Naive thymus-derived CD4-positive, alpha-beta T cell (primary cell): ENCODE data around the gene ASPSCR1. TPM values are rescaled to one million over a fixed set of nuclear protein-coding genes. Genes with fewer than 3 reads are reported as not detected.

ENCODE experiments used
- ATAC-seq: fragments of 150-1000 bp; cut with Tn5 transposase; 2 replicates; pipeline ENCODE4 v1.10.0; 2021; ENCODE audit warnings: mild to moderate bottlenecking, moderate library complexity
- CTCF ChIA-PET: fragments of 350-600 bp; sonication (Branson Sonifier 250); formaldehyde crosslinking; loops from one replicate; lab custom pipeline; 2021; ENCODE audit warnings: antibody characterized with exemption; lab: Charles Lee
- POLR2A ChIA-PET: fragments of 350-600 bp; sonication (Branson Sonifier 250); formaldehyde crosslinking; loops from one replicate; lab custom pipeline; 2021; ENCODE audit warnings: antibody characterized with exemption, inconsistent platforms; lab: Charles Lee
- DNase-seq, 9 donors: peaks; one replicate each; pipeline versions ENCODE4 v3.0.0 to v3.0.0-alpha.2; 2020 to 2022; ENCODE audit warnings: mixed read lengths in 1 of 9
- H3K27ac ChIP-seq: one replicate; pipeline ENCODE4 v1.7.0; 2013; ENCODE audit warnings: mild to moderate bottlenecking, low read depth, low read length, moderate library complexity
- H3K27me3 ChIP-seq, 2 donors: one replicate each; pipeline ENCODE4 v1.7.0; 2013; ENCODE audit warnings: low read length in 2 of 2, mild to moderate bottlenecking in 2 of 2, moderate library complexity in 2 of 2; ENCODE audit not compliant: control insufficient read depth in 2 of 2, insufficient read depth in 2 of 2
- H3K36me3 ChIP-seq, 3 experiments: 1 replicate in 2 of 3; 2 replicates in 1 of 3; pipeline ENCODE4 v1.7.0; 2013; ENCODE audit warnings: low read length in 3 of 3, mild to moderate bottlenecking in 3 of 3, moderate library complexity in 1 of 3; ENCODE audit not compliant: insufficient read depth in 3 of 3, control insufficient read depth in 2 of 3
- H3K4me1 ChIP-seq, 2 donors: one replicate each; pipeline ENCODE4 v1.7.0; 2013; ENCODE audit warnings: low read length in 2 of 2, mild to moderate bottlenecking in 2 of 2, moderate library complexity in 1 of 2; ENCODE audit not compliant: control insufficient read depth in 2 of 2, insufficient read depth in 2 of 2
- H3K4me3 ChIP-seq: 2 replicates; pipeline ENCODE4 v1.7.0; 2013; ENCODE audit warnings: mild to moderate bottlenecking, low read length
- H3K9me3 ChIP-seq, 3 experiments: 1 replicate in 2 of 3; 2 replicates in 1 of 3; pipeline ENCODE4 v1.7.0; 2013; ENCODE audit warnings: low read length in 3 of 3; ENCODE audit not compliant: control insufficient read depth in 2 of 3
- H3K27ac Mint-ChIP-seq, 9 donors: one replicate each; pipeline ENCODE4 v1.8.0; 2020 to 2022; ENCODE audit warnings: mixed read lengths in 9 of 9, mild to moderate bottlenecking in 8 of 9, moderate library complexity in 5 of 9, inconsistent platforms in 2 of 9
- H3K27me3 Mint-ChIP-seq, 5 donors: one replicate each; pipeline ENCODE4 v1.8.0; 2021 to 2022; ENCODE audit warnings: mixed read lengths in 5 of 5, mild to moderate bottlenecking in 1 of 5
- H3K36me3 Mint-ChIP-seq, 5 donors: one replicate each; pipeline ENCODE4 v1.8.0; 2020 to 2022; ENCODE audit warnings: mixed read lengths in 5 of 5, mild to moderate bottlenecking in 3 of 5, inconsistent platforms in 1 of 5
- H3K4me1 Mint-ChIP-seq, 7 donors: one replicate each; pipeline ENCODE4 v1.8.0; 2020 to 2022; ENCODE audit warnings: mixed read lengths in 7 of 7, mild to moderate bottlenecking in 3 of 7, inconsistent platforms in 1 of 7
- H3K4me3 Mint-ChIP-seq, 10 donors: one replicate each; pipeline ENCODE4 v1.8.0; 2020 to 2022; ENCODE audit warnings: mild to moderate bottlenecking in 10 of 10, mixed read lengths in 10 of 10, moderate library complexity in 6 of 10, inconsistent platforms in 2 of 10
- H3K9me3 Mint-ChIP-seq, 11 donors: one replicate each; pipeline ENCODE4 v1.8.0; 2020 to 2022; ENCODE audit warnings: mixed read lengths in 11 of 11, mild to moderate bottlenecking in 4 of 11, inconsistent platforms in 1 of 11, moderate library complexity in 1 of 11
- intact Hi-C, 2 donors: fragments of 100-400 bp; cut with micrococcal nuclease; formaldehyde crosslinking; loops; one replicate each; pipeline ENCODE4 v1.15.1; 2023
- polyA plus RNA-seq, 2 donors: library from polyadenylated mRNA; unstranded; fragments of 300-500 nt; fragmentation: Illumina TruSeq; gene quantifications; one replicate each; pipeline ENCODE4 v1.2.3, GENCODE V29; 2021
- total RNA-seq, 6 experiments: library from RNA in 5 of 6; stranded (reverse) in 5 of 6; gene quantifications; 1 replicate in 5 of 6; 2 replicates in 1 of 6; pipeline ENCODE4 v1.2.3 and lab custom pipeline; 2021 to 2026

Gene ASPSCR1
- total and polyA plus RNA-seq, 7 experiments from 2014 or later, result 24.2 to 46.7 (median 38.0) TPM

GRCh38 chr17:82003411-82004381 lies 26.3 kb downstream of the ASPSCR1 start:
- ChIA-PET CTCF (interaction anchor here (0.8 kb wide), 1 partner anchor 16 kb away, joined by 3 read pairs; no protein-coding TSS in a partner anchor), POLR2A (no interaction called here)
- Histone ChIP-seq H3K27ac (no peak overlapping the region), H3K9me3 (no peaks in the 10 kb centered on the region), H3K27me3 (no peaks in the 10 kb centered on the region), H3K4me1 (no peaks in the 10 kb centered on the region), H3K36me3 (no peaks in the 10 kb centered on the region), H3K4me3 (no peak overlapping the region)
- H3K4me1 Mint-ChIP-seq, result peaks cover 0 to 3% (median 0%) of the 10 kb centered on the region in 7 donors
- intact Hi-C loops, result no loop called here
- H3K9me3 Mint-ChIP-seq, result no peaks in the 10 kb centered on the region
- no peak overlapping the region for H3K4me3 Mint-ChIP-seq
- H3K36me3 Mint-ChIP-seq, result no peaks in the 10 kb centered on the region
- no peaks in the 10 kb centered on the region for H3K27me3 Mint-ChIP-seq
- DNase-seq (no peak), ATAC-seq (no peak)
- no peak overlapping the region for H3K27ac Mint-ChIP-seq

GRCh38 chr17:82004517-82005455 lies 27.4 kb downstream of the ASPSCR1 start:
- Histone ChIP-seq H3K9me3 (no peaks in the 10 kb centered on the region), H3K27ac (no peak overlapping the region), H3K4me3 (no peak overlapping the region), H3K4me1 (no peaks in the 10 kb centered on the region), H3K36me3 (no peaks in the 10 kb centered on the region), H3K27me3 (no peaks in the 10 kb centered on the region)
- Mint-ChIP-seq H3K27me3 (no peaks in the 10 kb centered on the region), H3K36me3 (no peaks in the 10 kb centered on the region), H3K4me3 (no peak overlapping the region), H3K9me3 (no peaks in the 10 kb centered on the region), H3K27ac (no peak overlapping the region), H3K4me1 (peaks cover 0 to 3% (median 0%) of the 10 kb centered on the region in 7 donors)
- intact Hi-C loops, result no loop called here
- CTCF ChIA-PET, result no interaction called here
- POLR2A ChIA-PET, result no interaction called here
- DNase-seq, result no peak
- ATAC-seq, result no peak

GRCh38 chr17:82005701-82006348 lies 28.4 kb downstream of the ASPSCR1 start:
- H3K27ac Mint-ChIP-seq, result peak overlapping the region in 1 of 9 donors; percentile 36
- ChIA-PET POLR2A (no interaction called here), CTCF (no interaction called here)
- H3K27me3 ChIP-seq, result no peaks in the 10 kb centered on the region
- intact Hi-C loops, result no loop called here
- H3K4me3 ChIP-seq, result no peak overlapping the region
- ATAC-seq (no peak), DNase-seq (no peak)
- no peaks in the 10 kb centered on the region for H3K9me3 ChIP-seq
- no peak overlapping the region for H3K4me3 Mint-ChIP-seq
- H3K4me1 Mint-ChIP-seq, result peaks cover 0 to 3% (median 0%) of the 10 kb centered on the region in 7 donors
- H3K27ac ChIP-seq, result no peak overlapping the region
- no peaks in the 10 kb centered on the region for H3K36me3 Mint-ChIP-seq
- no peaks in the 10 kb centered on the region for H3K9me3 Mint-ChIP-seq
- no peaks in the 10 kb centered on the region for H3K4me1 ChIP-seq
- no peaks in the 10 kb centered on the region for H3K27me3 Mint-ChIP-seq
- no peaks in the 10 kb centered on the region for H3K36me3 ChIP-seq

GRCh38 chr17:82006468-82007227 lies 29.2 kb downstream of the ASPSCR1 start:
- Histone ChIP-seq H3K9me3 (no peaks in the 10 kb centered on the region), H3K4me1 (no peaks in the 10 kb centered on the region), H3K4me3 (no peak overlapping the region), H3K27me3 (no peaks in the 10 kb centered on the region), H3K36me3 (peaks cover 0 to 4% (median 0%) of the 10 kb centered on the region in 3 experiments), H3K27ac (no peak overlapping the region)
- Mint-ChIP-seq H3K27ac (no peak overlapping the region), H3K27me3 (no peaks in the 10 kb centered on the region), H3K36me3 (no peaks in the 10 kb centered on the region), H3K4me3 (no peak overlapping the region), H3K9me3 (no peaks in the 10 kb centered on the region), H3K4me1 (peaks cover 0 to 3% (median 0%) of the 10 kb centered on the region in 7 donors)
- ChIA-PET POLR2A (no interaction called here), CTCF (no interaction called here)
- intact Hi-C loops, result no loop called here
- DNase-seq (no peak), ATAC-seq (no peak)

- CTCF ChIA-PET, result no interaction called here
- H3K27me3 Mint-ChIP-seq, result no peaks in the 10 kb centered on the region
- H3K4me1 Mint-ChIP-seq, result peaks cover 0 to 3% (median 0%) of the 10 kb centered on the region in 7 donors
- no peaks in the 10 kb centered on the region for H3K36me3 Mint-ChIP-seq
- no peak for DNase-seq
- H3K27ac ChIP-seq, result no peak overlapping the region
- POLR2A ChIA-PET, result no interaction called here
- peaks cover 0 to 9% (median 0%) of the 10 kb centered on the region in 3 experiments for H3K36me3 ChIP-seq
- intact Hi-C loops, result no loop called here
- H3K9me3 ChIP-seq, result no peaks in the 10 kb centered on the region
- H3K9me3 Mint-ChIP-seq, result no peaks in the 10 kb centered on the region
- H3K4me3 ChIP-seq, result no peak overlapping the region
- no peaks in the 10 kb centered on the region for H3K27me3 ChIP-seq
- no peak for ATAC-seq
- H3K4me1 ChIP-seq, result no peaks in the 10 kb centered on the region
- H3K27ac Mint-ChIP-seq, result no peak overlapping the region
- H3K4me3 Mint-ChIP-seq, result no peak overlapping the region
These were observed 29.7 kb downstream of the ASPSCR1 start for GRCh38 chr17:82007228-82007494.
